Hematopoietic multipotent progenitor cell treated with erythropoietin and hydrocortisone succinate and interleukin-3 and kit ligand, for 6 days (in vitro differentiated cells): Measurements from ENCODE around the gene YEATS2.

ENCODE experiments used
- DNase-seq: peaks from one replicate; pipeline ENCODE4 v3.0.0-alpha.2; 2015

The YEATS2 gene

DNA sequence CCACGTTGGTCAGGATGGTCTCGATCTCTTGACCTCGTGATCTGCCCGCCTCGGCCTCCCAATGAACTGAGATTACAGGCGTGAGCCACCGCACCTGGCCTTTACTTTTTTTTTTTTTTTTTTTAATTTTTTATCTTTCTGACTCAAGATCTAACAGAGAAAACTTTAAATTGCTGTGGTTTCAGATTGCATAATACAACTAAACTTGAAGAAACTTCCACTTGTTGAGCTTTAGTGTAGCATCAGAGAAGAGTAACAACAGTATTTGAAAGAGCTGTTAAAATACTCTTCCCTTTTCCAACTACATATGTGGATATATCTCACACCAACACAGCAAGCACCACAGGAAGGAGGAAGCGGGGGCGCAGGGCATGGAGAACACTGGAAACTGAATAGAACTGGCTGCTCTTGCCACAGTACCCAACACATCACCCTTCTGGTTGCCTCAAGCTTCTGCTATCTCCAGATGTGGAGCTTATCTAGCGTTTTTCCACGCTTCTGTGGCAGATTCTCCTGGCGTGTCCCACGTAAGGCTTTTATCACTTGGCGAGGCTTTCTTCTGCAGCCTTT, 82.4 kb downstream of the YEATS2 start:
- DNase-seq = peak; percentile 64

DNA sequence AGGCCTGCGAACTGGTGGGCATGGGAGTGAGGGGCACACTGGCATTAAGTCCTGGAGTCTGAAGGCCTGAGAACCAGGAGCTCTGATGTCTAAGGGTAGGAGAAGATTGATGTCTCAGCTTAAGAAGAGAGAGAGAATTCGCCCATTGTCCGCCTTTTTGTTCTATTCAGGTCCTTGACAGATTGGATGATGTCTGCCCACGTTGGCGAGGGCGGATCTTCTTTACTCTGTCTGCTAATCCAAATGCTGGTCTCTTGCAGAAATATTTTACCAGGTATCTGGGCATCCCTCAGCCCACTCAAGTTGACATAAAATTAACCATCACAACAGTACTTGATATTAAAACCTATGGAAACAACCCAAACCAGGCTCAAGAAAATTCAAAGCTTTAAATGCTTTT, 83.6 kb downstream of the YEATS2 start:
- DNase-seq = no peak

DNA sequence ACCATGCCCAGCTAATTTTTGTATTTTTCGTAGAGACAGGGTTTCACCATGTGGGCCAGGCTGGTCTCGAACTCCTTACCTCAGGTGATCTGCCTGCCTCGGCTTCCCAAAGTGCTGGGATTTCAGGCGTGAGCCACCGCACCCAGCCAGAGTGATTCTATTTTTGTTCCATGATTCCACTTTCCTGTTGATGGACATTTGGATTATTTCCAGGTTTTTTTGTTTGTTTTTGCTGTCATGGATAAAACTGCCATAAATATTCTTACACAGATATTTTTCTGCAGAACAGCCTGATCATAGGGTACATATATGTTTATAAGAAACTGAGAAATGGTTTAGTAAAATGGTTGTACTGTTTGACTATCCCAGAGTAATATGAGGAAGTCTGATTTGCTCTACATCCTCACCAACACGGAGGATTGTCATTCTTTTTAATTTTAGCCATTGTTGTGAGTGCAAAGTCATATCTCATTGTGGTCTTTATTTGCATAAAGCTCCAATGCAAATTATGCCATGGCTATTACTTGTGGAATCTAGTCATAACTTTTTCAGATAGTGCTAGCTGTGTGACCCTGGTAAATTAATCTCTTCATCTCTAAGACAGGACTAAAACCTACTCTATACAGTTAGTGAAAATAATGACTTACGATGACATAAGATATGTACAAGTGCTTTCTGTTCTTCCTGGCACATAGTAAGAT, 85.1 kb downstream of the YEATS2 start:
- no peak for DNase-seq

DNA sequence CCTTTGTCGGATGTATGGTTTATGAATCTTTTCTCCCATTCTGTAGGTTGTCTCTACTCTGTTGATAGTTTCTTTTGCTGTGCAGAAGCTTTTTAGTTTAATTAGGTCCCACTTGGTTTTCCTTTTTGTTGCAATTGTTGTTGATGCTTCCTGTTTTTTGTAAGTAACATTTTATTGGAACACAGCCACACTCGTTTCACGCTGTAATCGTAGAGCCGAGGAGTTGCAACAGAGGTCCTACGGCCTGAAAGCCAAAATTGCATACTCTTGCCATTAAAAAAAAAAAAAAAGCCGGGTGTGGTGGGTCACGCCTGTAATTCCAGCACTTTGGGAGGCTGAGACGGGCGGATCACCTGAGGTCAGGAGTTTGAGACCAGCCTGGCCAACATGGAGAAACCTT, 86.9 kb downstream of the YEATS2 start:
- peak; percentile 29 for DNase-seq

DNA sequence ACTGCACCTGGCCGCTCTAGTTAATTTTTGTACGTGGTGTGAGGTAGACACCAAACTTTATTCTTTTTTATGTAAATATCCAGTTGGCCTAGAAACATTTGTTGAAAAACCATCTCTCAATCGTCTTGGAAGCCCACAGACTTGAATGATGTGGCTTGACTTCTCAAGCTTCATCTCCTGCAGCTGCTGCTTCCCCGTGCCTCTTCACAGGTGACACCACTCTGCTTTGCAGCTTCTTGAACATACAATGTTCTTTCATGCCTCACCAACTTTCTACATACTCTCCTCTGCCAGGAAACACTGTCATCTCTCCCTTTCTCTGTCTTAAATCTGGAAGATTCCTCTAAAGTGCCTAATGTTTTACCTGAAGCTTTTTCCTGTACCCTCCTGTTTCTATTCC, 92.2 kb downstream of the YEATS2 start:
- no peak for DNase-seq

DNA sequence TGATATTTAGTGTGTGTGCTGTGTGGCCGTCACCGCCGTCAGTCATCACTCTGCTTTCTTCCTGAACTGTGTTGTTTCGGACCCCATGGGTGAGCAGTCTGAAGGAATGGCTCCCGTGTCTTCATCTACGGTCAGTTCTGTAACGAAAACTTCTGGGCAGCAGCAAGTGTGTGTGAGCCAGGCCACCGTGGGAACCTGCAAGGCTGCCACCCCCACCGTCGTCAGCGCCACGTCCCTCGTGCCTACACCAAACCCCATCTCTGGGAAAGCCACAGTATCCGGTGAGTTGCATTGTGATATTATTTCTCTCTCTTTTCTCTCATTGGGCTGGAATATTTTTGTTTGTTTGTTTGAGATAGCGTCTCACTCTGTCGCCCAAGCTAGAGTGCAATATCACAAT, 93.1 kb downstream of the YEATS2 start:
- no peak for DNase-seq

DNA sequence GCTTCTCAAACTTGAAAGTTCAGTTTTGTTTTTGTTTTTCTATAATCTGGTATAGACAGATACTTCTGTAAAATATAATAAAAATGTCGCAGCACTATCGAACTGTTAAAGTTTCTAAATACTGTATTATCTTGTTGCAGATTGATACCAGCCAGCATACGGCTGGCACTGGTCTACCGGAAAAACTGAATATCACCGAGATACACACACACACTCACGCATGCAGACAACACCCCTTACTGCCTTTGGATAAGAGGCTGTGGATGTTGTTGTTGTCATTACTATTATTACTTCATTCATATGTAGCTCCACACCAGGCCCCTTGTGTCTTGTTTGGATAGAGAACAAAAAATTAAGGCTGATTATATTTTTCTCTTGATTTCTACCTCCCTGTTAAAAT, 95.4 kb downstream of the YEATS2 start:
- peak; percentile 65 for DNase-seq

DNA sequence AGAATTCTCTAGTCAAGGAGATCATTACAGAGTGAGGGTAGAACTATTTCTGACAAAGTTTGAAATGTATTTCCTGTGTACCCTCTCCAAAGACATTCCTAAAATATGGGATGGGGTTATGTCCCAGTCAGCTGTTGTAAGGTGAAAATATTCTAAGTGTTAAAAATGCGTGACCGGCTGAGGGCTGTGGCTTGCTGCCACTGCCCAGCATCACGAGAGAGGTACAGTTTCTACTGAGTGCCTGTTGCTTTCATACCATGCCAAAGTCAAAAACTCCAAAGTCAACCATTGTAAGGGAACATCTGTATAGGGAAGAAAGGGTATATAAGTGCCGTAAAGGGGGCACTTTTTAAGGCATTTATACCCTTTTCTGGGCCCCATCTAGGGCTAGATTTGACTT, 96.9 kb downstream of the YEATS2 start:
- no peak for DNase-seq

DNA sequence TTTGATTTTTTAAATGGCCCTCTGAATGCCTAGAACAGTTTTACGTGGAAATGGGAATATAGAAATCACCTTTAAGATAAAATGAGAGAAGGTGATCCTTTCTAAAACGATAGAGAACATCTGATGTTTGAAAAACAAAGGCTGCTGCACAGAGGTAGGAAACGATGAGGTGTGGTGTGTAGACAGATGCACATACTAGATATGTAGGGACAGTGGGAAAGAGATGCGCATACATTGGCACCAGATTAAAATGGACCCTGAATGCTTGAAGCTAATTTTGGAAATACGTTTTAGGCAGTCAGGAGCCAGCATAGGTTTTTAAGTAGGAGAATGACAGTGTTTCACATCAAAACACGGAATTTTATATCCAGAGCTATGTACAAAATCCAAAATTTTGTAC, 98.8 kb downstream of the YEATS2 start:
- no peak for DNase-seq

DNA sequence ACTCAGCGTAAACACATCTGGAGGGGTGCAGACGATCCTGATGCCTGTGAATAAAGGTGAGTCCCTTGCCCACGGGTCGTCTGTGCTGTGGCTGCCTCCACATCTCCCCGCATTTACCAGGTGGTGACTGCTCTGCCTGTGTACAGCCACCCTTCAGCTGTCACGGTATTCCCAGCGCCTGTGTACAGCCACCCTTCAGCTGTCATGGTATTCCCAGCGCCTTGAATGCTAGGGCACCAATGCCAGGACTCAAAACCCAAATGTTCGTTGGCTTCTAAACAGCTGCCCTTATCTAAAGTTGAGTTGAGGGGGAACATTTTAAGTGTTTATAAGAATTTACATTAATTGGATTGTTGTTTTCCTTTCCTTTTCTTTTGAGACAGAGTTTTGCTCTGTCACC, 100.4 kb downstream of the YEATS2 start:
- DNase-seq = no peak

DNA sequence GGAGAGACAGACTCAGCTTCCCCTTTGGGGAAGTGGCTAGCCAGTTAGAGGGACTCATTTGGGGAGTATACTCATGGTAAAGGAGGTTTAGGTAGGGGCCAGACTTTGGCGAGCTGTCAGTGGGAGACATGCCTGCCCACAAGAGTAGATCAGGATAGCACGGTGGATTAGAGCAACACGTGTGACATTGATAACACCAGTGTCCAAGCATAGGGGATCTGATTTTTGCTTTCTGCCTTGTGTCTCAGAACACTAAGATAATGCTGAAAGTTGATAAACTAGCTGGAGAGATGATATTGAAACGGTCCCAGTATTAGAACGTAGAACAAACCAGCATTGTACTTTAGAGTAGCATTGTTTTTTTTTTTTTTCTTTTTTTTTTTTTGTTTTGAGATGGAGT, 101.9 kb downstream of the YEATS2 start:
- peak; percentile 52 for DNase-seq

DNA sequence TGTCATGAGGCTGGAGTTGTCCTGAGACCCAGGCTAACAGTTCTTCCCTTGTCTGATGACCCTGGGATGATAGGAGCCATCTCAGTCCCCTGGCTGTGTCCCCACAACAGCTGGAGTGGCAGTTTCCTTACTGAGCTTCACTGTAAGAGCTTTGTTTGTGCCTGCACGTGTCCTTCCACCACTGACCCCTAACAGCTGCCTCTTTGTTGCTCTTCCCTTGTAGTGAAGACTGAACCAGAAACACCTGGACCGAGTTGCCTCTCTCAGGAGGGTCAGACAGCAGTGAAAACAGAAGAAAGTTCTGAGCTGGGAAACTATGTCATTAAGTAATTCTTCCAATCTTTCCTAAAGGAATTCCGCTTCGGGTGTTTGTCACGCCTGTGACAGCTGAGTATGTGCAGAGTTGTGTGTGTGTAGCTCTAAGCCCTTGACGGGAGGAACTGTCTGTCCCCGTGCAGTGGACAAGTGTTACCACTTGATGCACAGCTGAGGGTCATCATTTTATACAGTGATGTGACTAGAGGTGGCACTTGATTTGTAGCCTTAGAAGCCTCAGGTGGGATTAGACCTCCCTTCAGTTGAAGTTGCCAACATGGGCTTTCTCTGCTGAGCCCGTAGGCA, 102.8 kb downstream of the YEATS2 start:
- no peak for DNase-seq

DNA sequence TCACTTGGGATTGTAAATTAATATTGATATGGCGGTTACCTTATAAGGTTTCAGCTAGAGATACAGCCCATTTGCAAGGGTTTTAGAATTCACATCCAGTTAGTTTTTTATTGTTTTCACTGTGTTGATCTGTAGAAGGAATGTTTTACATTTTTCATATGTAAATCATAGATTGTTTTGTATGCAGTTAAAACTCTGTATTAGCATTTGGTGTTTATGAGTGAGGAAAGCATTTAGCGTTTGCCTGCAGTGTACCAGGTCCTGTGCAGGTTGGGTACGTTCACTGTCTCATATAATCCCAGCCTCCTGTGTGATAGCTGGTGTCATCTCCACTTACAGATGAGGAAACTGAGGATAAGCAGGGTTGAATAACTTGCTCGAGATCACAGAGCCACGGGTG, 104.0 kb downstream of the YEATS2 start:
- DNase-seq = no peak

DNA sequence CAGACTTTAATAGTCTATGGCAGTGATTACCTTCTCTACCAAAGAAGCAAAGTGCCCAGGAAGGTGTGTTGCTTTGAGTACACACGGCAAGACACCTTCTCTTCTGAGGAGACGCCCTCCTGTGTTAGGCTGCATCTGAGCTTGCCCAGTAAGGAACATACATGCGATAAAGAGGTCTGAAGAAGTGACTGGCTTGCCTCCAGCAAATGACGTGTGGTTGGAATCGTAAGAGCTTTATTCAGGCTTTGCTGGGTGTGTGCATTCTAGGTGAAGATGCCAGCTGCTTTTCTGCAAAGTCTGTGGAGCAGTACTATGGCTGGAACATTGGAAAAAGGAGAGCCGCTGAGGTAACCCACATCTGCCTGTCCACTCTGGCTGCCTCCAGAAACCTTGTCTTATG, 105.4 kb downstream of the YEATS2 start:
- DNase-seq = no peak

DNA sequence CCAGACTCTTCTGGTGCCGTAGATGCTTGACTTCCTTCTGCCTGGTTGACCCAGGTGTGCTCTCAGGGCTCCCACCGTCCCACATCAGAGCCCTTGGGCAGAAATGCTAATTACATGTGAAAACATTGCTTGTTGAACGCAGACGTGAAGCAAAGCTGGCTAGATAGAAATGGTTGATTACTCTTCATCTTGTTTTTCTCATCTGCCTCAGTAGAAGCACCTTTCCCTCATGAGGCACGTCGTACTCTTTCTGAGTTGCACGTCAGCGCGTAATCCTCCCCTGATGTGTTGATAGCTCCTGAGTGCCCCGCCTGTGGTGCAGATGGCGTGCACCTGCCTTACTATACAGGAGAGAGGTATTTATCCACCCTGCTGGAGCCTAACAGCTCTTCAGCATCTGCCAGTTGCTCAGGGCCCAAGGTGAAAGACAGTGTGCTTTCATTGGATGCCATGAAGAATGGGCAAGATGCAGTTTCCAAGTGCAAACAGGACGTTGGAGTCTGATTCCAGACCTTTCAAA, 109.7 kb downstream of the YEATS2 start:
- no peak for DNase-seq

DNA sequence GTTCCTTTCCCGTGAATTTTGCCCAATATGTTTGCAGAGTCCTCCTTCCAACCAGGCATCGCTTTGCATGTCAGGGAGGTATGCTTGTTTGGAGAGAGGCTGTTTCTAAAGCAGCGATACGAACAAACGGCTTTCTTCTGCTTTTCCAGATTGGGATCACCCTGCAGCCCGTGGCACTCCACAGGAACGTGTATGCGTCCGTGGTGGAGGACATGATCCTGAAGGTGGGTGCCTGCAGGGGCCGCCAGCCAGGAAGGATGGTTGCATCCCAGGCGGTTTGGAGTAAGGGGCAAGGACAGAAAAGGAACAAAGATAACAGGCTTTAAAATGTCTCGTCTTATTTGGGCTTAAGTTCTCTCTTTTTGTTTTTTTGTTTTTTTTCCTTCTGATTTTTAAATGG, 110.3 kb downstream of the YEATS2 start:
- DNase-seq = no peak

DNA sequence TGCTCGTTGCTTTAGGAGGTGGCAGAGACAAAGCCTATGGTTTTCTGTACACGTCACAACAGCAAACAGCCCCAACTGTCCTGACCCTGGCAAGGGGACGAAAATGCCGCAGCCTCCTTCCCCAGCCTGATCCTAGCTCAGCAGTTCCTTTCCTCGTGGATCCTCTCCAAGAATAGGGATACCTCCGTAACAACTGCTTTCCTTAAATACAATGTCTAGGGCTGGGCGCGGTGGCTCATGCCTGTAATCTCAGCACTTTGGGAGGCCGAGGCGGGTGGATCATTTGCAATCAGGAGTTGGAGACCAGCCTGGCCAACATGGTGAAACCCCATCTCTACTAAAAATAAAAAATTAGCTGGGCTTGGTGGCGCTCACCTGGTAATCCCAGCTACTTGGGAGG, 110.8 kb downstream of the YEATS2 start:
- no peak for DNase-seq

DNA sequence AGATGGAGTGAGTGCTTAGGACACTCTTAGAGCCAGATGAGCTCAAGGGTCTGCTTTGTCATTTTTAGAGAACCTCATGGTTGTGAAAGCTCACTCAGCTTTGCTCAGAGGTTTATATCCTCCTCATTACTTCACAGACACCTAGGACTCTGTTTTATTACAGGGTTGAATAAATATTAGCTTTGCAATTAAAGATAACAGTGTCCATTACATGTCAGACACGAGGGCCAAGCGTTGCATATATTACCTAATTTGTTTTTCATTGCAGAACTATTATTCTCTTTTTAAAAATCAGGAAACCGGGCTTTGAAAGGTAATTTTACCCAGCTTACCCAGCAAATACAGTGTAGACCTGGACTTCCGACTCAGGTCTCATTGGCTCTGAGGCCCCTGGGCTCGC, 111.7 kb downstream of the YEATS2 start:
- no peak for DNase-seq

DNA sequence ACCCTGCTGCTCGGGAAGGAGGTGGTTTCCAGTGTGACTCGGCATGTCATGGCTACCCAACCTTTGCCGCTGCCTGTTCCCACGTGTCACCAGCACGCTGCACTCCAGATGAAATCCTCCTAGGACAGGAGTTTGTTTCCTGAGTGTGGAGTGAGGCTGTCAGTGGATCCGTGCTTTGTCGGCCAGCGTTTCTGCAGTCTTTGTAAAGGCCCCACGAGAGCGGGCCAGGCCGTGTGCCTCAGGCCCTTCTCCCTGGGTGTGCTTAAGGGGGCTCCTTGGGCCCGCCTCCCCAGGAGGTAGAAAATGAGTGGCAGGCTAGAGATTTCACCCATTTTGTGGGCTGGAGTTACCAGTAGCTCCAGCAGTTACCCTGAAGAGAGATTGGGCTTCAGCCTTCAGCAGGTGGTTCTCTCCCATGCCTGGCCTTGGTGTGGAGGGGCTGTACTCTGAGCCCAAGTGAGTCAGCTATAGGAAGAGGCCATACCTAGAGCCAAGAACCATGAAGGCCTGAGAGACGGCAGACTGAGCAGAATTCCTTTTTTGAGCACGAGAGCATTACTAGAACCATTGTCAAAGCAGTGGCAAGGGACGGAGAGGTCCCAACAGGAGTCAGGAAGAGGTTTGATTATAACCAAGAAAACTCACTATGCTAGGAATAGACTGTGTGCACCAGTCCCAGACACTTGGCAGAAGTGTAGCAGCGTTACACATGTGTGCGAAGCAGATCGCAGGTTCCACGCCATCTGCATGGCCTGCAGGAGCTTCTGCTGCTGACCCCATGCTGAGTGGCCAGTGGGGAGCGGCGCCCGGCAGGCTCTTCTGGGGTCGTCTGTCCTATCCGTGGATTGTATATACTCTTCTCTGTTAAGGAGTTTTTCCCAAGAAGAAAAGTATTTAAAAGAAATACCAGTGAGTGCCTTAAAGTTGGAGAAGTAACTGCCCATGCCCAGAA, 113.3 kb downstream of the YEATS2 start:
- DNase-seq = no peak

DNA sequence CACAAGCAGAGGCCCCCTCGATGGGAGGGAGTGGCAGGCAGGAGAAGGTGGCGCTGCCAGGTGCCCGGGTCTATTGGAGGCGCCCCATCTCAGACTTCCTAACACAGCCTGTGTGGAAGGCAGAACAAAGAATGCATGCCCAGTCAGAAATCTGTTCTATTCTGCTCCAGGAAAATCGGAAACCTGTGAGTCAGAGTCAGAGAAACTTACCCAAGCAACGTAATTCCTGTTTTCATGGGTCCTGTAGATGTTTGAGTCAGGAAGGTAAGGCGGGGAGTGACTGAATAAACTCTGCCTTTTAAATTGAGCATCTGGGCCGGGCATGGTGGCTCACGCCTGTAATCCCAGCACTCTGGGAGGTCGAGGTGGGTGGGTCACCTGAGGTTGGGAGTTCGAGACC, 114.0 kb downstream of the YEATS2 start:
- DNase-seq = no peak

DNA sequence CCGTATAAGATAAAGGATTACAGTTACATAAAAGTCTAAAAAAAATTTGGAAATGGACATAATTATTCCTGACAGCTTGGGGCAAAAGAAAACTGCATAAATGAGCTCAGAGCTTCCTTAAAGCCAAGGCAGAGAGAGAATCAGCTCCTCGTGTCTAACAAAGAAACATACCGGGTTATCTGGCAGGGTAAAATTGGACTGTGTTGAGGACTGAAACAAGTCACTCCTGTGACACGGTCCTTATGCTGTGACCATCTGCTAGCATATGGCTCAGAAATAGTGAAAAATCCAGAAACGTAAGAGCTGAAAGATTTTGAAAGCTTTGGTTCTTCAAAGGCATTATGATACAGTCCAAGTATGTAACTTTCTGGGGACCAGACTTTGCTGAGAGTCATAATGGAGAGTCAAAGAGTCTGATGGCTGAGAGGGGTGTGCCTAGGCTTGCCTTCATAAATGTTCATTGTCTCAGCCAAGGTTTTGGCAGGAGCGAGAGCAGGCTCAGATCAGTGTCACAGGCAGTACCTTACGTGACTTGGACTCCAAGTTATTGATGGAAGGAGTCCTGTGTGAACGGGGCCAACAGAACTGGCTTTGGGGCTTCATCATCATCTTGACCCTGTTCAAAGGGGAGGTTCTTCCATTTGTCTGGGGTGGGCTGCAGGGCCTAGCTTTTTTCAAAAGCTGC, 115.3 kb downstream of the YEATS2 start:
- no peak for DNase-seq

DNA sequence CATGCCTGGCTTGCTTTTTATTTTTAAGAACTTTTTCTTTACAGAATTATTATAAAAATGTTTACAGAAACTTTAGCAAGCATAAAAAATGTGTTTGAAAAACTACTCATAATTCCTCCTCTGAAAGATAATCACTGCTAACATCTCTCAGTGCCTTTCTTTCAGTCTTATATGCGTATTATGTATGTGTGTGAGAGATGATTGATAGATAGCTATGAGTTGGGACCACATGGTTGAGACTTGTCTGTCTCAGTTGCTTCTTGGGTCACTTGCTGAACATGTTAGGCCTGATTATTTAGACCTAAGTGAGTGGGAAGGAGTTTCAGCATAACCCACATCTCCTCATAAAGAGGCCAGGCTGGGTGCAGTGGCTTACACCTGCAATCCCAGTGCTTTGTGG, 116.6 kb downstream of the YEATS2 start:
- DNase-seq = no peak

DNA sequence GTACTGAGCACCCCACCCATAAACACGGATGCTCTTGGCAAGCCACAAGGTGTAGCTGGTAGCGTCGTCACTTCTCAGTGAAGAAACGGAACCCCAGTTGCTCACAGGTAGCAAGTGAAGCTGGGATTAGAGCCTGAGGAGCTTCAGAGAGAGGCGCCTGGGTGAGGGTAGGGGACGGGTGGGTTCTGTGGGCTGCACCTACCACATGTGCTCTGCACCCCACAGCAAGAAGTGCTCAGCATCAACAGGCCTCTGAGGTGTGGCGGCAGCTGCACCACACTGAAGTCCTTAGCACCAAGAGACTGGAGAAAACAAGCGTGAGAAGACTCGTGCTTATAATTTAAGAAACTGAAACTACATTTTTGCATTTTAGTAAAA, 118.0 kb downstream of the YEATS2 start:
- DNase-seq = no peak
